K562 (cell line): ENCODE measurements around the gene DIPK1A. TPM values are rescaled to one million over a fixed set of nuclear protein-coding genes. Genes with fewer than 3 reads are reported as not detected.

Experiments used
- ATAC-seq: fragments of 200-7000 bp; cut with Tn5 transposase; 3 replicates; pipeline ENCODE4 v1.9.1; 2020; ENCODE audit warnings: moderate library complexity
- BruUV-seq: library from RNA; stranded (reverse); fragments of 400-500 nt; replicated peaks from 2 replicates; lab custom pipeline; 2021; lab: Mats Ljungman, UMichigan
- CTCF ChIA-PET: fragments of 300-600 bp; formaldehyde crosslinking; extraction: SDS; loops from one replicate; lab custom pipeline; 2021; ENCODE audit warnings: low intra/inter-chr PET ratio; lab: Yijun Ruan, JAX
- POLR2A ChIA-PET: fragments of 300-600, 350-650 bp; sonication (Branson Sonifier 250); formaldehyde crosslinking; extraction: SDS; loops from one replicate; lab custom pipeline; 2021; ENCODE audit warnings: antibody characterized with exemption, inconsistent platforms; lab: Yijun Ruan, JAX
- DNase-seq, 4 experiments: peaks; one replicate each; pipeline versions ENCODE4 v3.0.0 to v3.0.0-alpha.2; 2011 to 2018; ENCODE audit warnings: low spot score in 3 of 4, mixed read lengths in 3 of 4; ENCODE audit errors: extremely low read depth in 1 of 4
- FAIRE-seq: peaks from 2 replicates; lab custom pipeline; 2011; peaks lifted over from hg19 to GRCh38; lab: Jason Lieb, UNC
- H2AFZ ChIP-seq: 2 replicates; pipeline ENCODE4 v1.6.0; 2011; ENCODE audit warnings: low read depth, low read length, control low read depth, inconsistent platforms
- H3K27ac ChIP-seq: fragments of 200-600 bp; 3 replicates; pipeline ENCODE4 v1.8.0; 2011; ENCODE audit warnings: low read depth, mild to moderate bottlenecking, control low read depth, inconsistent platforms, low read length, moderate library complexity, mixed read lengths; ENCODE audit errors: extremely low read depth
- H3K27me3 ChIP-seq, 2 experiments: fragments of 300-600 bp in 1 of 2; 2 replicates in 1 of 2; 3 replicates in 1 of 2; pipeline versions ENCODE4 v1.6.0 to v1.8.0; 2011; ENCODE audit warnings: inconsistent platforms in 2 of 2, low read length in 2 of 2, mild to moderate bottlenecking in 1 of 2, mixed read lengths in 1 of 2, moderate library complexity in 1 of 2; ENCODE audit not compliant: control insufficient read depth in 2 of 2, insufficient read depth in 2 of 2
- H3K36me3 ChIP-seq: fragments of 300-600 bp; 3 replicates; pipeline ENCODE4 v1.8.0; 2011; ENCODE audit warnings: mild to moderate bottlenecking, low read length, inconsistent platforms; ENCODE audit not compliant: control insufficient read depth, insufficient read depth
- H3K4me1 ChIP-seq, 2 experiments: fragments of 200-600 bp in 1 of 2; replicated peaks in 1 of 2; 2 replicates in 1 of 2; 3 replicates in 1 of 2; pipeline versions ENCODE4 v1.5.1 to v1.8.0; 2011; ENCODE audit warnings: inconsistent platforms in 2 of 2, low read length in 2 of 2, mild to moderate bottlenecking in 1 of 2, mixed read lengths in 1 of 2, moderate library complexity in 1 of 2; ENCODE audit not compliant: control insufficient read depth in 2 of 2, insufficient read depth in 2 of 2
- H3K4me2 ChIP-seq: 2 replicates; pipeline ENCODE4 v1.6.1; 2011; ENCODE audit warnings: low read length, control low read depth, inconsistent platforms, mixed read lengths; ENCODE audit not compliant: insufficient read depth
- H3K4me3 ChIP-seq: fragments of 200-600 bp; sonication (generic), shearing (Covaris generic); 2 replicates; pipeline ENCODE4 v1.5.1; 2016; ENCODE audit warnings: control low read depth, inconsistent platforms
- H3K79me2 ChIP-seq: fragments of 200-600 bp; 3 replicates; pipeline ENCODE4 v1.8.0; 2011; ENCODE audit warnings: low read length, inconsistent platforms; ENCODE audit not compliant: control insufficient read depth, insufficient read depth
- H3K9ac ChIP-seq, 2 experiments: 2 replicates each; pipeline versions ENCODE4 v1.6.0 to v1.6.1; 2011; ENCODE audit warnings: low read depth in 2 of 2, low read length in 2 of 2, control low read depth in 1 of 2, inconsistent platforms in 1 of 2, mild to moderate bottlenecking in 1 of 2, mixed read lengths in 1 of 2; ENCODE audit not compliant: insufficient read depth in 1 of 2
- H3K9me1 ChIP-seq: one replicate; pipeline ENCODE4 v1.6.0; 2011; ENCODE audit warnings: inconsistent platforms, mild to moderate bottlenecking, low read length, moderate library complexity; ENCODE audit not compliant: control insufficient read depth, insufficient read depth
- H3K9me3 ChIP-seq: replicated peaks from 2 replicates; pipeline ENCODE4 v1.5.1; 2011; ENCODE audit warnings: low read depth, low read length, inconsistent platforms; ENCODE audit not compliant: control insufficient read depth, insufficient read depth
- H4K20me1 ChIP-seq: replicated peaks from 2 replicates; pipeline ENCODE4 v1.6.1; 2011; ENCODE audit warnings: low read length, inconsistent platforms, mixed read lengths; ENCODE audit not compliant: control insufficient read depth, insufficient read depth
- HDGF ChIP-seq: fragments of 450-650 bp; IDR thresholded peaks from 2 replicates; pipeline ENCODE4 v1.6.1; 2016
- NCOA6 ChIP-seq: fragments of 450-650 bp; IDR thresholded peaks from 2 replicates; pipeline ENCODE4 v1.6.1; 2017; ENCODE audit warnings: mild to moderate bottlenecking
- RBM14 ChIP-seq: fragments of 200-400 bp; formaldehyde crosslinking; IDR thresholded peaks from 2 replicates; pipeline ENCODE4 v1.6.1; 2018; ENCODE audit warnings: low read depth, mild to moderate bottlenecking, low read length, moderate library complexity, borderline replicate concordance; ENCODE audit not compliant: insufficient read depth
- RBM25 ChIP-seq: fragments of 200-400 bp; formaldehyde crosslinking; IDR thresholded peaks from 2 replicates; pipeline ENCODE4 v1.6.1; 2018; ENCODE audit warnings: low read length, low read depth, moderate library complexity; ENCODE audit not compliant: severe bottlenecking
- SREBF2 ChIP-seq: sonication (generic); formaldehyde crosslinking; IDR thresholded peaks from 2 replicates; pipeline ENCODE4 v1.4.0; 2020; ENCODE audit warnings: mild to moderate bottlenecking, missing genetic modification reagents
- WGBS: fragments of 100-300 bp; shearing (Covaris generic); methylation state at CpG from one replicate; pipeline ENCODE4 v1.1.6; 2016; ENCODE audit warnings: low coverage, mixed read lengths; ENCODE audit not compliant: insufficient coverage; ENCODE audit errors: missing lambda C conversion rate; 5-methylcytosine and 5-hydroxymethylcytosine counted together
- in situ Hi-C: fragments of 300-500 bp; cut with MboI; formaldehyde crosslinking; loops from 4 replicates; pipeline ENCODE4 v1.15.0; 2018; ENCODE audit warnings: inconsistent platforms, mixed read lengths
- intact Hi-C: fragments of 100-400 bp; cut with micrococcal nuclease; formaldehyde crosslinking; loops from 2 replicates; pipeline ENCODE4 v1.14.2; 2022
- polyA plus RNA-seq, 8 experiments: library from polyadenylated mRNA; depleted of rRNA in 4 of 8; stranded (reverse) in 5 of 8; unstranded in 3 of 8; fragments of >200 nt; fragmentation: Nextera tagmentation in 2 of 8; fragmentation: Illumina TruSeq in 1 of 8; extraction: Ambion mirVana in 2 of 8; extraction: Trizol in 1 of 8; gene quantifications; 2 replicates each; pipeline versions ENCODE4 v1.2.1 to v1.2.3, GENCODE V29; 2011 to 2014; ENCODE audit warnings: inconsistent platforms in 1 of 8, missing spikeins in 1 of 8
- total RNA-seq, 7 experiments: library from RNA; depleted of rRNA in 6 of 7; stranded (reverse); fragments of >200 nt in 6 of 7; fragmentation: Illumina TruSeq in 2 of 7; extraction: Trizol in 2 of 7; gene quantifications; 2 replicates each; pipeline versions ENCODE4 v1.2.1 to v1.2.3, GENCODE V29; 2011 to 2021; ENCODE audit warnings: low replicate concordance in 1 of 7
- TF ChIP-seq, protein P1 (sequence below): fragments of 450-650 bp; IDR thresholded peaks from 2 replicates; pipeline ENCODE4 v1.6.1; 2018; ENCODE audit not compliant: partially characterized antibody
- TF ChIP-seq, protein P2 (sequence below): IDR thresholded peaks from 2 replicates; pipeline ENCODE4 v1.6.1; 2016; ENCODE audit warnings: missing genetic modification characterization, missing compliant biosample characterization

The DIPK1A gene
- total and polyA plus RNA-seq, 9 of the 15 experiments (the other 6 are each of a cell fraction or from before 2014, with no cell fraction given) = 0.54 to 2.5 (median 1.3) TPM

DNA sequence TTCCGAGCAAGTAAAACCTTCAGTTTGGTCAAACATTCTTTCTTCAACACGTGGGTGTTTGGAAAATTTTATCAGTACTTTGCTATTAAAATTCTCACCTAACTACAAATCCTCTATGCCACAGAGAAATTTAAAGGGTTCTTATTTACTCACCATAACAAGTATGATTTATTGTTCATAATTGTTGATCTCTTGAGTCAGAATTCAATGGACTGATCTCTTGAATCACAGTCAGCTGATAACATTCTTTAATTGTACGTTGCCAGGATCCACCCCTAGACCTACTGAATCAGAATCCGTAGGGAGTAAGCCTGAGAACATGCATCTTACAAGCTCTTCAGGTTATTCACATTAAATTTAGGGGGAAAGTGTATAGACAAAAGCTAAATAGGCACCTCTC lies 51.2 kb downstream of the DIPK1A start:
- POLR2A ChIA-PET = interaction anchor here (1.4 kb wide), 1 partner anchor 21 kb away, joined by 3 read pairs; no protein-coding TSS in a partner anchor
- WGBS = 9% methylated on average over 4 of the region's 4 CpGs
- in situ Hi-C loops (no loop called here), intact Hi-C loops (no loop called here)
- Histone ChIP-seq H3K4me3 (no peak overlapping the region), H3K9me3 (no peaks in the 10 kb centered on the region), H3K27ac (no peak overlapping the region), H3K9me1 (no peaks in the 10 kb centered on the region), H2AFZ (no peak overlapping the region), H3K9ac (no peak overlapping the region), H3K4me1 (no peaks in the 10 kb centered on the region), H4K20me1 (no peaks in the 10 kb centered on the region), H3K79me2 (no peaks in the 10 kb centered on the region)
- no TSS peak for BruUV-seq
- TF ChIP-seq NCOA6 (no peak), SREBF2 (CRISPR knock-in tag) (no peak), RBM25 (no peak), RBM14 (no peak), HDGF (no peak)
- TF ChIP-seq, protein P1, sequence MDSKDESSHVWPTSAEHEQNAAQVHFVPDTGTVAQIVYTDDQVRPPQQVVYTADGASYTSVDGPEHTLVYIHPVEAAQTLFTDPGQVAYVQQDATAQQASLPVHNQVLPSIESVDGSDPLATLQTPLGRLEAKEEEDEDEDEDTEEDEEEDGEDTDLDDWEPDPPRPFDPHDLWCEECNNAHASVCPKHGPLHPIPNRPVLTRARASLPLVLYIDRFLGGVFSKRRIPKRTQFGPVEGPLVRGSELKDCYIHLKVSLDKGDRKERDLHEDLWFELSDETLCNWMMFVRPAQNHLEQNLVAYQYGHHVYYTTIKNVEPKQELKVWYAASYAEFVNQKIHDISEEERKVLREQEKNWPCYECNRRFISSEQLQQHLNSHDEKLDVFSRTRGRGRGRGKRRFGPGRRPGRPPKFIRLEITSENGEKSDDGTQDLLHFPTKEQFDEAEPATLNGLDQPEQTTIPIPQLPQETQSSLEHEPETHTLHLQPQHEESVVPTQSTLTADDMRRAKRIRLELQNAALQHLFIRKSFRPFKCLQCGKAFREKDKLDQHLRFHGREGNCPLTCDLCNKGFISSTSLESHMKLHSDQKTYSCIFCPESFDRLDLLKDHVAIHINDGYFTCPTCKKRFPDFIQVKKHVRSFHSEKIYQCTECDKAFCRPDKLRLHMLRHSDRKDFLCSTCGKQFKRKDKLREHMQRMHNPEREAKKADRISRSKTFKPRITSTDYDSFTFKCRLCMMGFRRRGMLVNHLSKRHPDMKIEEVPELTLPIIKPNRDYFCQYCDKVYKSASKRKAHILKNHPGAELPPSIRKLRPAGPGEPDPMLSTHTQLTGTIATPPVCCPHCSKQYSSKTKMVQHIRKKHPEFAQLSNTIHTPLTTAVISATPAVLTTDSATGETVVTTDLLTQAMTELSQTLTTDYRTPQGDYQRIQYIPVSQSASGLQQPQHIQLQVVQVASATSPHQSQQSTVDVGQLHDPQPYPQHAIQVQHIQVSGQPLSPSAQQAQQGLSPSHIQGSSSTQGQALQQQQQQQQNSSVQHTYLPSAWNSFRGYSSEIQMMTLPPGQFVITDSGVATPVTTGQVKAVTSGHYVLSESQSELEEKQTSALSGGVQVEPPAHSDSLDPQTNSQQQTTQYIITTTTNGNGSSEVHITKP = no peak
- TF ChIP-seq, protein P2, sequence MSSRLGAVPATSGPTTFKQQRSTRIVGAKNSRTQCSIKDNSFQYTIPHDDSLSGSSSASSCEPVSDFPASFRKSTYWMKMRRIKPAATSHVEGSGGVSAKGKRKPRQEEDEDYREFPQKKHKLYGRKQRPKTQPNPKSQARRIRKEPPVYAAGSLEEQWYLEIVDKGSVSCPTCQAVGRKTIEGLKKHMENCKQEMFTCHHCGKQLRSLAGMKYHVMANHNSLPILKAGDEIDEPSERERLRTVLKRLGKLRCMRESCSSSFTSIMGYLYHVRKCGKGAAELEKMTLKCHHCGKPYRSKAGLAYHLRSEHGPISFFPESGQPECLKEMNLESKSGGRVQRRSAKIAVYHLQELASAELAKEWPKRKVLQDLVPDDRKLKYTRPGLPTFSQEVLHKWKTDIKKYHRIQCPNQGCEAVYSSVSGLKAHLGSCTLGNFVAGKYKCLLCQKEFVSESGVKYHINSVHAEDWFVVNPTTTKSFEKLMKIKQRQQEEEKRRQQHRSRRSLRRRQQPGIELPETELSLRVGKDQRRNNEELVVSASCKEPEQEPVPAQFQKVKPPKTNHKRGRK (tag) = no peak
- TF ChIP-seq, all 486 proteins: peak for 0
- CTCF ChIA-PET = no interaction called here
- FAIRE-seq (no peak), DNase-seq (no peak), ATAC-seq (no peak)
- Histone ChIP-seq H3K4me2 (no peak overlapping the region), H3K36me3 (no peaks in the 10 kb centered on the region), H3K27me3 (no peaks in the 10 kb centered on the region)
